Measurements from ENCODE around the gene HSD11B1. TPM values are rescaled to one million over a fixed set of nuclear protein-coding genes. Genes with fewer than 3 reads are reported as not detected.

HSD11B1 gene
- total RNA-seq, 4 donors from 2014 or later = 3.0 to 16.0 (median 6.8) TPM

GRCh38 chr1:209755926-209756614 lies 51.4 kb downstream of the HSD11B1 start, which contains the start of gene TRAF3IP3:
TSS of gene TRAF3IP3 (plus strand) at chr1:209756053. CDS start at chr1:209760040, 3,987 bp downstream.
- Histone ChIP-seq H3K9me3 (no peaks in the 10 kb centered on the region), H3K36me3 (no peaks in the 10 kb centered on the region), H3K4me1 (peaks cover 0 to 12% of the 10 kb centered on the region in 2 donors), H3K27ac (no peak within 1 kb of the TSS), H3K27me3 (no peaks in the 10 kb centered on the region), H3K4me3 (no peak within 1 kb of the TSS)
- TF ChIP-seq POLR2A (IDR thresholded peaks at IDR 0.05) = no peak
- TF ChIP-seq CTCF (IDR thresholded peaks at IDR 0.05 in 4 of 5, conservative IDR thresholded peaks at IDR 0.05 in 1 of 5) = no peak
- peak in 1 of 2 donors; percentile 22 for DNase-seq
- in situ Hi-C loops (cut with MboI; ENCODE audit: low sequenced_read_pairs in 4 of 4) (loop anchor here in 1 of 4 donors (5.0 kb wide), 1 partner anchor 179 kb away; no protein-coding TSS in a partner anchor), intact Hi-C loops (cut with DNase I; ENCODE audit: low total_unique reads) (no loop called here)
- no peak for ATAC-seq

- in situ Hi-C loops (cut with MboI; ENCODE audit: low sequenced_read_pairs in 4 of 4) (loop anchor here in 1 of 4 donors (5.0 kb wide), 1 partner anchor 180 kb away; no protein-coding TSS in a partner anchor), intact Hi-C loops (cut with DNase I; ENCODE audit: low total_unique reads) (no loop called here)
- ATAC-seq = no peak
- H3K27ac ChIP-seq = no peak overlapping the region
- TF ChIP-seq CTCF (IDR thresholded peaks at IDR 0.05 in 4 of 5, conservative IDR thresholded peaks at IDR 0.05 in 1 of 5) (no peak), POLR2A (IDR thresholded peaks at IDR 0.05) (no peak)
- peaks cover 0 to 12% of the 10 kb centered on the region in 2 donors for H3K4me1 ChIP-seq
- DNase-seq = no peak
- H3K27me3 ChIP-seq = no peaks in the 10 kb centered on the region
- H3K9me3 ChIP-seq = no peaks in the 10 kb centered on the region
- H3K36me3 ChIP-seq = no peaks in the 10 kb centered on the region
- no peak overlapping the region for H3K4me3 ChIP-seq
Observed at GRCh38 chr1:209756615-209757445, 52.2 kb downstream of the HSD11B1 start.

- H3K4me3 ChIP-seq = no peak overlapping the region
- no peaks in the 10 kb centered on the region for H3K9me3 ChIP-seq
- ATAC-seq = no peak
- no peak overlapping the region for H3K27ac ChIP-seq
- TF ChIP-seq POLR2A (IDR thresholded peaks at IDR 0.05) (no peak), CTCF (IDR thresholded peaks at IDR 0.05 in 4 of 5, conservative IDR thresholded peaks at IDR 0.05 in 1 of 5) (no peak)
- H3K27me3 ChIP-seq = no peaks in the 10 kb centered on the region
- DNase-seq = no peak
- H3K4me1 ChIP-seq = peaks cover 0 to 12% of the 10 kb centered on the region in 2 donors
- intact Hi-C loops (cut with DNase I; ENCODE audit: low total_unique reads) = no loop called here
- in situ Hi-C loops (cut with MboI; ENCODE audit: low sequenced_read_pairs in 4 of 4) = loop anchor here in 1 of 4 donors (5.0 kb wide), 1 partner anchor 181 kb away; no protein-coding TSS in a partner anchor
- no peaks in the 10 kb centered on the region for H3K36me3 ChIP-seq
Observed at GRCh38 chr1:209758400-209758799, 53.8 kb downstream of the HSD11B1 start.

GRCh38 chr1:209759829-209760359 lies 55.2 kb downstream of the HSD11B1 start:
- TF ChIP-seq CTCF (IDR thresholded peaks at IDR 0.05 in 4 of 5, conservative IDR thresholded peaks at IDR 0.05 in 1 of 5) (no peak), POLR2A (IDR thresholded peaks at IDR 0.05) (no peak)
- Histone ChIP-seq H3K27ac (no peak overlapping the region), H3K4me3 (no peak overlapping the region), H3K27me3 (no peaks in the 10 kb centered on the region), H3K4me1 (peaks cover 0 to 12% of the 10 kb centered on the region in 2 donors), H3K36me3 (no peaks in the 10 kb centered on the region), H3K9me3 (no peaks in the 10 kb centered on the region)
- in situ Hi-C loops (cut with MboI; ENCODE audit: low sequenced_read_pairs in 4 of 4) = loop anchor here in 1 of 4 donors (5.0 kb wide), 1 partner anchor 183 kb away; no protein-coding TSS in a partner anchor
- ATAC-seq = no peak
- no peak for DNase-seq
- intact Hi-C loops (cut with DNase I; ENCODE audit: low total_unique reads) = no loop called here

Measured in gastrocnemius medialis (tissue), 4 donors.